NCI-H128 (cell line): ENCODE measurements around the gene CACNG1.
"Not testable (repeated sequence)": the region's sequence is repeated elsewhere in the genome, so short reads cannot be mapped to it uniquely, and the experiment has no call there.

Experiments
- DNase-seq: peaks from one replicate; lab custom pipeline; 2025; ENCODE audit not compliant: unreplicated experiment; lab: John Stamatoyannopoulos, UW

The CACNG1 gene

GRCh38 chr17:67076290-67076689 is 31.9 kb downstream of the CACNG1 start:
- DNase-seq, result no peak

- DNase-seq, result no peak
Measured at GRCh38 chr17:67078292-67078691, 33.9 kb downstream of the CACNG1 start.

DNA sequence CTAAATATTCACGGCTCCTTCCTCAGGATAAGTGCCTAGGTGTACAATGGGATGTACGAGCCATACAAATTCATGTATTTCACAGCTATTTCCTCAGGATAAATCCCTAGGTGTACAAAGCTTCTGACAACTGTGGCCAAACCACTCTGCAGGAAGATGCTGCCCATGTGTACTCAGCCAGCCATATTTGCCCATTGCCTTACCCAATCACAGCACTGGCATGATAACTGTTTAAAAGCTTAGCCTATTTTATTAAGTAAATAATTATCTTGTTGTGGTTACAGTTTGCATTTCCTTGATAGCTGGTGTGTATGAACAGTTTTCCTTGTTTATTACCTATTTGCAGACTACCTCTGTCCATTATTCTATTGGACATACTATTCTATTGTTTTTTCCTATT is 35.1 kb downstream of the CACNG1 start:
- no peak for DNase-seq

DNA sequence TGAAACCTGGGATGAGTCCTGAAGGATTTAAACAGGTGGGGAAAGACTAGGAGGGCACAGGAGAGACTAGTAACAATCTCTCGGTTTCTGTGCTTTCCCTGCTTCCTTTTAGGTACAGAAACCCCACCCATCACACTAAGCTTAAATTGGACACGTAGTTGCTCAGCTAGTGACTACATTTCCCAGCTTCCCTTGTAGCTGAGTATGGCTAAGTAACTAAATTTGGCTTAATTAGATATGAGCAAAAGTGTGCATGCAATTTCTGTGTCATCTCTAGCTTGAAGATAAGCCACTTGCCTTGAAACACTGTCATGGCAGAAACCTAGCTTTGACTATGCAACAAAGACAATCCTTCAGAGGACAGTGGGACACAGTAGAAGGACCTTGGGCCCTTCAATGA is 36.5 kb downstream of the CACNG1 start:
- DNase-seq, result no peak

GRCh38 chr17:67082107-67082506 is 37.8 kb downstream of the CACNG1 start:
- DNase-seq, result no peak

DNA sequence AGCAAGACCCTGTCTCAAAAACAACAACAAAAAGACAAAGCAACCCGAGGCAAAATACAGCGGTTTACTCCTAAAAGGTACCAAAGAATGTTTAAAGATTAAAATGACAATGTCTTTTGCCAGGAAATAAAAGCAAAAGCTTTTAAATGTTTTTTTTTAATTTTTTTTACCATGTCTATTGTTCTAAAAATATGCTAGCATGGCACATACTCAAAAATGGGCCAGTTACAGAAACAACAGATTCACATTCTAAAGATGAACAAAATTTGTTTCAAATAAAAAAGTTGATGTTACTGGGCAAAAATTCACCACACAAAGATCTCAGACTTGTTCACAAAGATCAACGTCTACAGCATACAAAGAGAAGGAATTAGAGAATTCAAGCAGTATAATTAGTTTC is 41.1 kb downstream of the CACNG1 start:
- no peak for DNase-seq

DNA sequence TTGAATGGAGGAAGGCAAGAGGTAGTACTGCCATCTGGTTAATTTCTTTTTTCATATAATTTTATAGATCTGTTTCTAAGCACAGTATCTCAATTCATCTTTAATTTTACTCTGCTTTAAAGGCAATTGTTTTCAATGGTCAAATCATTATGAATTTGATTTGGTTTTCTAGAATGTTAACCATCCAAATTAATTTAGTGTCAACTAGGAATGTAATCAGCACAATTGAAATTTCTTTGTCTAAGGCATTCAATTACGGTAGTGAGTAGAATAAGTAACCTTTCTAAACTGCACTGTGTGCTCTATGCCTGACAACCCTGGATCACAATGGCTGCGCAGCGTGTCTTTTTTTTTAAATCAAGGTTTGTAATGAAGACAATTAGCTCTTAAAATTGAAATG is 44.3 kb downstream of the CACNG1 start:
- DNase-seq, result no peak

- DNase-seq, result no peak
Measured at GRCh38 chr17:67090341-67090740, 46.0 kb downstream of the CACNG1 start.

GRCh38 chr17:67092291-67092690 is 47.9 kb downstream of the CACNG1 start:
- DNase-seq, result no peak

DNA sequence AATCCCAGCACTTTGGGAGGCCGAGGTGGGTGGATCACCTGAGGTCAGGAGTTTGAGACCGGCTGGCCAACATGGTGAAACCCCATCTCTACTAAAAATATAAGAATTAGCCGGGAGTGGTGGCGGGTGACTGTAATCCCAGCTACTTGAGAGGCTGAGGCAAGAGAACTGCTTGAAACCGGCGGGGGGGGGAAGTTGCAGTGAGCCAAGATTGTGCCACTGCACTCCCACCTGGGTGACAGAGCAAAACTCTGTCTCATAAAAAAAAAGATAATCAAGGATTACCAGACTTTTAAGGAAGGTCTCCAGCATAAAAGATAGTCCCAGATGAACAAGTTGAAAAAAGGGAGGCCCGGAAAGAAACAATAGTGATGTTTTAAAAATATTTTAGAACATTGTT is 48.4 kb downstream of the CACNG1 start:
- not testable (repeated sequence) for DNase-seq

- no peak for DNase-seq
Measured at GRCh38 chr17:67093348-67093747, 49.0 kb downstream of the CACNG1 start.

DNA sequence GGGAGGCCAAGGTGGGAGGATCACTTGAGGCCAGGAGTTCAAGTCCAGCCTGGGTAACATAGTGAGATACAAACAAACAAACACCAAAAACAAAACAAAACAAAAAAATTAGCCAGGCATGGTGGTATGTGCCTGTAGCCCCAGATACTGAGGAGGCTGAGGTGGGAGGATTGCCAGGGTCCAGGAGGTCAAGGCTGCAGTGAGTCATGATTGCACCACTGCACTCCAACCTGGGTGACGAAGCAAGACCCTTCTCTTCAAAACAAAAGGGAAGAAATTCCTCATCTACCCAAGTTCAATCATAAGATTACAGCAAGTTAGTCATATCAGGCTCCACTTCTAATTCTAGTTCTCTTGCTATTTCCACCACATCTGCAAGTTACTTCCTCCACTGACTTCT is 50.9 kb downstream of the CACNG1 start:
- DNase-seq, result not testable (repeated sequence)

DNA sequence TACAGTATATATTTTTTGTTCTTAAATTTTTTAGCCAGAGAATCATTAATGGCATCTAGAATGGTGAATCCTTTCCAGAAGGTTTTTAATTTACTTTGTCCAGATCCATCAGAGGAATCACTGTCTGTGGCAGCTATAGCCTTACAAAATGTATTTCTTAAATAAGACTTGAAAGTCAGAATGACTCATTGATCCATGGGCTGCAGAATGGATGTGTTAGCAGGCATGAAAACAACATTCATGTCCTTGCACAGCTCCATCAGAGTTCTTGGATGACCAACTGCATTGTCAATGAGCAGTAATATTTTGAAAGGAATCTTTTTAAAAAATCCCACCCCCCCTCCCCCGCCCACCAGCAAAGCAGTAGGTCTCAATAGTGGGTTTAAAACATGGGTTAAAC is 51.4 kb downstream of the CACNG1 start:
- DNase-seq, result no peak

DNA sequence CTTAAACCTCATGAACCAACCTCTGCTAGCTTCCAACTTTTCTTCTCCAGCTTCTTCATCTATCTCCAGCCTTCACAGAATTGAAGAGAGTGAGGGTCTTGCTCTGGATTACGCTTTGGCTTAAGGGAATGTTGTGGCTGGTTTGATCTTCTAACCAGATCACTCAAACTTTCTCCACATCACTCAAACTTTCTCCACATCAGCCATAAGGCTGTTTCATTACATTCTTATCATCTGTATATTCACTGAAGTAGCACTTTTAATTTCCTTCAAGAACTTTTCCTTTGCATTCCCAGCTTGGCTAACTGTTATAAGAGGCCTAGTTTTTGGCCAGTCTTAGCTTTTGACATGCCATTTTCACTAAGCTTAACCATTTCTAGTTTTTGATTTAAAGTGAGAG is 52.3 kb downstream of the CACNG1 start:
- DNase-seq, result no peak

GRCh38 chr17:67098006-67098405 is 53.7 kb downstream of the CACNG1 start:
- DNase-seq, result no peak

DNA sequence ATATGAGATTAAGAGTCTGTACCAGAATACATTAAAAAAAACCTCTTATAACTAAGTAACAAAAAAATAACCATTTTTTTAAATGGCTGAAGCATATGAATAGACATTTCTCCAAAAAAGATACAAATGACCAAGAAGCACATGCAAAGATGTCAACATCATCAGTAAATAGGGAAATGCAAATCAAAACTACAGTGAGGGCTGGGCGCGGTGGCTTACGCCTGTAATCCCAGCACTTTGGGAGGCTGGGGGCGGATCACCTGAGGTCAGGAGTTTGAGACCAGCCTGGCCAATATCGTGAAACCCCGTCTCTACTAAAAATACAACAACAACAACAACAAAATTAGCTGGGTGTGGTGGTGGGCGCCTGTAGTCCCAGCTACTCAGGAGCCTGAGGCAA is 60.3 kb downstream of the CACNG1 start:
- DNase-seq, result not testable (repeated sequence)

DNA sequence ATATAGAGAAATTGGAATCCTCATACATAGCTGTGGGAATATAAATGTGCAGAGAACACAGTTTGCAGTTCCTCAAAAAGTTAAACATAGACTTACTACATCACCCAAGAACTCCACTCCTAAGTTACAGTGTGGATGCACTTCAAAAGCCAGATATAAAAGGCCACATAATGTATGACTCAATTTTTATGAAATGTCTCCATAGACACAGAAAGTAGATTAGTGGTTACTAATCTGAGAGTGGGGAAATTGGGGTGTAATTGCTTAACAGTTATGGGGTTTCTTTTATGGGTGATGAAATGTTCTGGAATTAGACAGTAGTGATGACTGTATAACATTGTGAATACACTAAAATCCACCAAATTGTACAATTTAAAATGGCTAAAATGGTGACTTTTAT is 60.9 kb downstream of the CACNG1 start:
- no peak for DNase-seq
